H1 (cell line): ENCODE measurements around the gene CDKN2B-AS1. TPM values are rescaled to one million over a fixed set of nuclear protein-coding genes. Genes with fewer than 3 reads are reported as not detected.

ENCODE experiments used
- CTCF ChIA-PET: fragments of 300-600 bp; sonication (Branson Sonifier 250); formaldehyde crosslinking; loops from one replicate; lab custom pipeline; 2021; ENCODE audit not compliant: partially characterized antibody; lab: Charles Lee
- POLR2A ChIA-PET: fragments of 300-600 bp; sonication (Branson Sonifier 250); formaldehyde crosslinking; loops from one replicate; lab custom pipeline; 2021; ENCODE audit warnings: inconsistent platforms; ENCODE audit not compliant: partially characterized antibody; lab: Charles Lee
- DNase-seq, 2 experiments: peaks; one replicate each; pipeline versions ENCODE4 v3.0.0 to v3.0.0-alpha.2; 2010 to 2022; ENCODE audit warnings: low spot score in 2 of 2, low read depth in 1 of 2, mixed read lengths in 1 of 2
- FAIRE-seq: peaks from 2 replicates; lab custom pipeline; 2011; peaks lifted over from hg19 to GRCh38; lab: Jason Lieb, UNC
- H2AFZ ChIP-seq: 2 replicates; pipeline ENCODE4 v1.8.1; 2012; ENCODE audit warnings: low read length, inconsistent platforms
- H2AK5ac ChIP-seq: 2 replicates; pipeline ENCODE4 v1.6.1; 2013; ENCODE audit warnings: low read depth, low read length
- H2BK120ac ChIP-seq: replicated peaks from 2 replicates; pipeline ENCODE3; 2013; ENCODE audit warnings: low read depth, low read length, inconsistent platforms
- H2BK12ac ChIP-seq: 2 replicates; pipeline ENCODE4 v1.6.1; 2013; ENCODE audit warnings: low read depth, low read length
- H2BK15ac ChIP-seq: 2 replicates; pipeline ENCODE4 v1.6.1; 2013; ENCODE audit warnings: low read length
- H2BK20ac ChIP-seq: 2 replicates; pipeline ENCODE4 v1.6.1; 2013; ENCODE audit warnings: low read length
- H2BK5ac ChIP-seq: 2 replicates; pipeline ENCODE4 v1.6.1; 2013; ENCODE audit warnings: low read depth, low read length
- H3K14ac ChIP-seq: 2 replicates; pipeline ENCODE4 v1.6.1; 2013; ENCODE audit warnings: inconsistent platforms; ENCODE audit not compliant: insufficient read length
- H3K18ac ChIP-seq: 2 replicates; pipeline ENCODE4 v1.6.1; 2013; ENCODE audit warnings: low read length; ENCODE audit errors: extremely low read depth
- H3K23ac ChIP-seq: 2 replicates; pipeline ENCODE4 v1.6.1; 2013; ENCODE audit warnings: inconsistent platforms; ENCODE audit not compliant: insufficient read length
- H3K23me2 ChIP-seq: 2 replicates; pipeline ENCODE4 v1.6.1; 2013; ENCODE audit warnings: low read depth, low read length
- H3K27ac ChIP-seq: 2 replicates; pipeline ENCODE4 v1.6.1; 2011; ENCODE audit warnings: low read depth, low read length, inconsistent platforms
- H3K27me3 ChIP-seq, 4 experiments: replicated peaks in 1 of 4; 1 replicate in 1 of 4; 2 replicates in 3 of 4; pipeline versions ENCODE4 v1.6.1 to v1.8.1; 2011 to 2013; ENCODE audit warnings: low read length in 3 of 4, mild to moderate bottlenecking in 3 of 4, inconsistent platforms in 2 of 4, mixed read lengths in 2 of 4, moderate library complexity in 1 of 4; ENCODE audit not compliant: control insufficient read depth in 3 of 4, insufficient read depth in 3 of 4; ENCODE audit errors: extremely low read depth in 1 of 4
- H3K36me3 ChIP-seq, 4 experiments: 2 replicates each; pipeline versions ENCODE4 v1.6.1 to v1.8.1; 2011 to 2013; ENCODE audit warnings: mild to moderate bottlenecking in 4 of 4, low read length in 3 of 4, moderate library complexity in 2 of 4, control low read depth in 1 of 4, inconsistent platforms in 1 of 4; ENCODE audit not compliant: insufficient read depth in 4 of 4, control insufficient read depth in 2 of 4
- H3K4ac ChIP-seq: replicated peaks from 2 replicates; pipeline ENCODE3; 2013; ENCODE audit warnings: low read length, low read depth, mixed read lengths, inconsistent platforms; ENCODE audit not compliant: insufficient read length
- H3K4me1 ChIP-seq, 4 experiments: replicated peaks in 1 of 4; 1 replicate in 1 of 4; 2 replicates in 3 of 4; pipeline versions ENCODE4 v1.6.1 to v1.8.1; 2011 to 2013; ENCODE audit warnings: low read length in 3 of 4, inconsistent platforms in 2 of 4, mixed read lengths in 1 of 4; ENCODE audit not compliant: insufficient read depth in 4 of 4, control insufficient read depth in 3 of 4
- H3K4me2 ChIP-seq, 2 experiments: 2 replicates each; pipeline versions ENCODE4 v1.6.1 to v1.8.1; 2011 to 2013; ENCODE audit warnings: low read depth in 2 of 2, low read length in 2 of 2, control low read depth in 1 of 2, inconsistent platforms in 1 of 2, mild to moderate bottlenecking in 1 of 2; ENCODE audit not compliant: insufficient read depth in 1 of 2
- H3K4me3 ChIP-seq, 4 experiments: fragments of 200-600, 300-600 bp in 1 of 4; sonication (generic), shearing (Covaris generic), sonication (Bioruptor Twin) in 1 of 4; 2 replicates each; pipeline versions ENCODE4 v1.5.1 to v1.8.1; 2011 to 2016; ENCODE audit warnings: low read length in 4 of 4, low read depth in 3 of 4, control low read depth in 2 of 4, inconsistent platforms in 2 of 4, mild to moderate bottlenecking in 2 of 4, mixed read lengths in 1 of 4, moderate library complexity in 1 of 4; ENCODE audit not compliant: insufficient read depth in 2 of 4; ENCODE audit errors: extremely low read depth in 1 of 4
- H3K56ac ChIP-seq: replicated peaks from 2 replicates; pipeline ENCODE3; 2013; ENCODE audit warnings: low read depth, mild to moderate bottlenecking, mixed read lengths, low read length, inconsistent platforms; ENCODE audit not compliant: insufficient read length
- H3K79me1 ChIP-seq: 2 replicates; pipeline ENCODE4 v1.6.1; 2013; ENCODE audit warnings: low read depth, low read length, control low read depth
- H3K79me2 ChIP-seq, 2 experiments: 2 replicates each; pipeline versions ENCODE4 v1.6.1 to v1.8.1; 2012 to 2013; ENCODE audit warnings: low read length in 2 of 2, mild to moderate bottlenecking in 2 of 2, inconsistent platforms in 1 of 2; ENCODE audit not compliant: insufficient read depth in 2 of 2, control insufficient read depth in 1 of 2
- H3K9ac ChIP-seq, 4 experiments: replicated peaks in 1 of 4; 1 replicate in 1 of 4; 2 replicates in 3 of 4; pipeline versions ENCODE4 v1.6.1 to v1.8.1; 2011 to 2013; ENCODE audit warnings: low read depth in 3 of 4, low read length in 3 of 4, control low read depth in 2 of 4, mild to moderate bottlenecking in 2 of 4, moderate library complexity in 2 of 4, inconsistent platforms in 1 of 4; ENCODE audit errors: extremely low read depth in 1 of 4
- H3K9me3 ChIP-seq, 2 experiments: 2 replicates each; pipeline versions ENCODE4 v1.6.1 to v1.8.1; 2012 to 2013; ENCODE audit warnings: mild to moderate bottlenecking in 2 of 2, moderate library complexity in 2 of 2, control low read depth in 1 of 2, inconsistent platforms in 1 of 2, low read depth in 1 of 2, low read length in 1 of 2, mixed read lengths in 1 of 2; ENCODE audit not compliant: insufficient read depth in 2 of 2
- H4K20me1 ChIP-seq, 2 experiments: replicated peaks in 1 of 2; 2 replicates each; pipeline versions ENCODE3 to v1.8.1; 2011 to 2013; ENCODE audit warnings: inconsistent platforms in 2 of 2, low read length in 2 of 2, mild to moderate bottlenecking in 1 of 2; ENCODE audit not compliant: insufficient read depth in 2 of 2, control insufficient read depth in 1 of 2
- H4K5ac ChIP-seq: 2 replicates; pipeline ENCODE4 v1.6.1; 2013; ENCODE audit warnings: low read length, low read depth, mixed read lengths, inconsistent platforms; ENCODE audit not compliant: insufficient read length
- H4K8ac ChIP-seq: 2 replicates; pipeline ENCODE4 v1.8.0; 2013; ENCODE audit warnings: mild to moderate bottlenecking, moderate library complexity, low read length, inconsistent platforms; ENCODE audit not compliant: insufficient read depth; ENCODE audit errors: extremely low read depth
- H4K91ac ChIP-seq: replicated peaks from 2 replicates; pipeline ENCODE3; 2013; ENCODE audit warnings: low read length, mixed read lengths, inconsistent platforms; ENCODE audit not compliant: insufficient read length
- CHD2 ChIP-seq: IDR thresholded peaks from 2 replicates; pipeline ENCODE4 v1.6.1; 2012; ENCODE audit warnings: low read length, improper control_type of control experiment
- CREB1 ChIP-seq: IDR thresholded peaks from 2 replicates; pipeline ENCODE4 v1.6.1; 2012; ENCODE audit warnings: inconsistent platforms
- EP300 ChIP-seq, 2 experiments: IDR thresholded peaks; 1 replicate in 1 of 2; 2 replicates in 1 of 2; pipeline ENCODE4 v1.6.1; 2011 to 2012; ENCODE audit warnings: low read depth in 2 of 2, low read length in 2 of 2, mild to moderate bottlenecking in 2 of 2, borderline replicate concordance in 1 of 2, inconsistent platforms in 1 of 2, moderate library complexity in 1 of 2
- GABPA ChIP-seq: IDR thresholded peaks from 2 replicates; pipeline ENCODE4 v1.6.1; 2011; ENCODE audit warnings: mild to moderate bottlenecking, low read length, moderate library complexity, borderline replicate concordance; ENCODE audit not compliant: insufficient read depth
- HDAC2 ChIP-seq, 2 experiments: fragments of 300-600 bp in 1 of 2; sonication (generic) in 1 of 2; IDR thresholded peaks; 2 replicates each; pipeline ENCODE4 v1.6.1; 2011 to 2012; ENCODE audit warnings: low read depth in 2 of 2, low read length in 2 of 2, mild to moderate bottlenecking in 2 of 2, moderate library complexity in 2 of 2, borderline replicate concordance in 1 of 2, inconsistent platforms in 1 of 2
- KDM5A ChIP-seq: fragments of 200-600 bp; IDR thresholded peaks from 2 replicates; pipeline ENCODE4 v1.7.1; 2012; ENCODE audit warnings: mild to moderate bottlenecking, low read length, inconsistent platforms, mixed read lengths
- MAFK ChIP-seq: IDR thresholded peaks from 2 replicates; pipeline ENCODE4 v1.6.1; 2012; ENCODE audit warnings: low read depth, mild to moderate bottlenecking, improper control_type of control experiment, low read length
- NANOG ChIP-seq: IDR thresholded peaks from 2 replicates; pipeline ENCODE4 v1.6.1; 2011; ENCODE audit warnings: low read length, low read depth, mild to moderate bottlenecking, inconsistent platforms; ENCODE audit not compliant: insufficient read depth, poor library complexity, severe bottlenecking
- SUZ12 ChIP-seq: fragments of 200-600 bp; sonication (generic); IDR thresholded peaks from 2 replicates; pipeline ENCODE4 v1.6.1; 2012; ENCODE audit warnings: mild to moderate bottlenecking, inconsistent platforms, low read length, moderate library complexity, mixed read lengths
- TCF12 ChIP-seq: IDR thresholded peaks from 2 replicates; pipeline ENCODE4 v1.6.1; 2011; ENCODE audit warnings: low read depth, mild to moderate bottlenecking, low read length
- YY1 ChIP-seq: IDR thresholded peaks from 2 replicates; pipeline ENCODE4 v1.6.1; 2011; ENCODE audit warnings: low read depth, mild to moderate bottlenecking, low read length
- ZNF274 ChIP-seq: IDR thresholded peaks from 2 replicates; pipeline ENCODE4 v1.7.0; 2012; ENCODE audit warnings: low read length, borderline replicate concordance; ENCODE audit errors: extremely low read depth
- polyA plus RNA-seq, 7 experiments: library from polyadenylated mRNA; depleted of rRNA in 3 of 7; stranded (reverse) in 5 of 7; unstranded in 2 of 7; fragments of >200 nt in 5 of 7; fragments of 200-250 nt in 2 of 7; gene quantifications; 1 replicate in 5 of 7; 2 replicates in 1 of 7; 4 replicates in 1 of 7; pipeline versions ENCODE4 v1.2.1 to v1.2.3, GENCODE V29; 2011 to 2013; ENCODE audit warnings: missing spikeins in 2 of 7, mixed read lengths in 2 of 7
- total RNA-seq: library from RNA; stranded (reverse); fragmentation: NEBNext Ultra II Directional; extraction: Animal tissue kit (Norgen Biotek cat#: 25700); gene quantifications from 2 replicates; pipeline ENCODE4 v1.2.1, GENCODE V29; 2021

Gene CDKN2B-AS1
- total and polyA plus RNA-seq, 2 of the 8 experiments (the other 6 are each of a cell fraction or from before 2014, with no cell fraction given): not detected

DNA sequence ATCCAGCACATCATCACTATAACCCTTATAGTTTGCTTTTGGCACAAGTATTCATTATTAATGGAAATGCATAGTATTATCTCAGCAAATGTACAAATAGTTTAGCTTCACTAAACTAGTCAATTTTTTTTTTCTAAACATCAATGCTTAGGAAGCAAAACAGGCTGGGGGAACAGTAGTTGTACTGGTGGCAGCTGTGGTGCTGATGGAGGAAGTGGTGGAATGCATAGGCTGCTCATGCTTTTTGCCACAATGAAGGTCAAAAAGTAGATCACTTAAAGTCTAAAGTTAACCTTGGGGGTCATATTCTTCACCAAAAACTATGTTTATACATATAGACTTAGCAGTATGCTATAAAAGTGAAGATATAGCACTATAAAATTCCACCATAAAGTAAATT, 50.8 kb downstream of the CDKN2B-AS1 start:
- Histone ChIP-seq H2AK5ac (no peak overlapping the region), H2BK5ac (no peak overlapping the region), H2BK15ac (no peak overlapping the region), H3K9me3 (no peaks in the 10 kb centered on the region), H3K79me2 (no peaks in the 10 kb centered on the region), H3K27me3 (no peaks in the 10 kb centered on the region), H4K20me1 (no peaks in the 10 kb centered on the region), H3K23me2 (no peaks in the 10 kb centered on the region), H3K14ac (no peak overlapping the region), H3K4me2 (no peak overlapping the region), H2BK20ac (no peak overlapping the region), H3K79me1 (no peaks in the 10 kb centered on the region), H3K27ac (no peak overlapping the region), H3K23ac (no peak overlapping the region), H2BK12ac (no peak overlapping the region), H2AFZ (no peak overlapping the region), H2BK120ac (no peak overlapping the region), H3K4ac (no peak overlapping the region), H3K36me3 (no peaks in the 10 kb centered on the region), H3K9ac (no peak overlapping the region), H4K91ac (no peak overlapping the region), H3K4me3 (no peak overlapping the region), H3K18ac (no peak overlapping the region), H3K56ac (no peak overlapping the region), H4K8ac (no peak overlapping the region), H4K5ac (no peak overlapping the region), H3K4me1 (peaks cover 0 to 4% (median 0%) of the 10 kb centered on the region in 4 experiments; a peak in 1 of 7 replicates)
- CTCF ChIA-PET: interaction anchor here (0.7 to 1.7 kb wide), 6 partner anchors 8 to 1834 kb away, joined by 3 to 6 read pairs (median 4); partner anchors contain the start of gene CDKN2B
- POLR2A ChIA-PET: interaction anchor here (1.1 kb wide), 1 partner anchor 234 kb away, joined by 3 read pairs; no protein-coding TSS in a partner anchor
- no peak for DNase-seq
- no peak for FAIRE-seq
- TF ChIP-seq CHD2 (no peak), YY1 (no peak), TCF12 (no peak), KDM5A (no peak), CREB1 (no peak), MAFK (no peak), ZNF274 (no peak), SUZ12 (no peak), EP300 (IDR thresholded peaks at IDR 0.05; ENCODE audit: borderline replicate concordance in 1 of 2, low read depth in 2 of 2, low read length in 2 of 2) (no peak), HDAC2 (IDR thresholded peaks at IDR 0.05; ENCODE audit: borderline replicate concordance in 1 of 2, low read depth in 2 of 2, low read length in 2 of 2) (no peak), GABPA (no peak), NANOG (no peak)
